ENCODE results near the gene SLC22A16.

Gene SLC22A16

DNA sequence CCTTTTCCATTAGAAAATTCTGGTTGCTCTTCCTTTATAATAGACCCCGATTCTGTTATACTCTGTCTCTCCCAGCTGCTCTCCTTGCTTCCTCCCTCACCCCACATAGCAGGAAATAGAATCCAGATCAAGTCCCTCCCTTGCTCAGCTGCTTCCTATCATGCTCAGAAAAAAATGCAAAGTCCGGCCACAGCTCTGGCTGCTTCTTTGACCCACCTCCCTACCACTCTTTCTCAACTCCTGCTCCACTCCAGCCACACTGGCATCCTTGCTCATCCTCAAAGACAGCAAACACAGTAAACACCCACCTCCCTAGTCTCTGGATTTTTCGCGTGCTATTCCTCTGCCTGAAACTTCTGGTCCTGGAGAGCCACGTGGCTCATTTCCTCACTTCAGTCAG lies 9.1 kb upstream of the SLC22A16 start:
- Histone ChIP-seq H3K9me2 (replicated peaks; ENCODE audit: insufficient read depth, low read length) (no peaks in the 10 kb centered on the region), H2AFZ (ENCODE audit: low read length) (no peak overlapping the region), H3K27ac (ENCODE audit: low read length) (no peak overlapping the region), H3K9me3 (replicated peaks; ENCODE audit: insufficient read depth, low read length) (no peaks in the 10 kb centered on the region), H3K27me3 (replicated peaks; ENCODE audit: insufficient read depth, low read length) (no peaks in the 10 kb centered on the region), H3K4me2 (ENCODE audit: low read depth, low read length) (no peak overlapping the region), H3K9ac (ENCODE audit: low read length) (no peak overlapping the region), H3K4me1 (ENCODE audit: low read length) (no peaks in the 10 kb centered on the region), H3K36me3 (replicated peaks; ENCODE audit: insufficient read depth, low read length) (no peaks in the 10 kb centered on the region), H4K20me1 (ENCODE audit: insufficient read depth, low read length) (no peaks in the 10 kb centered on the region), H3K79me2 (ENCODE audit: low read length) (no peaks in the 10 kb centered on the region), H3F3A (ENCODE audit: insufficient read depth, low read length) (no peaks in the 10 kb centered on the region), H3K4me3 (ENCODE audit: low read length) (no peak overlapping the region)
- DNase-seq = no peak
- no peak for TF ChIP-seq EZH2 (optimal IDR thresholded peaks at IDR 0.05; ENCODE audit: low read depth, low read length)
- TF ChIP-seq, protein P1, sequence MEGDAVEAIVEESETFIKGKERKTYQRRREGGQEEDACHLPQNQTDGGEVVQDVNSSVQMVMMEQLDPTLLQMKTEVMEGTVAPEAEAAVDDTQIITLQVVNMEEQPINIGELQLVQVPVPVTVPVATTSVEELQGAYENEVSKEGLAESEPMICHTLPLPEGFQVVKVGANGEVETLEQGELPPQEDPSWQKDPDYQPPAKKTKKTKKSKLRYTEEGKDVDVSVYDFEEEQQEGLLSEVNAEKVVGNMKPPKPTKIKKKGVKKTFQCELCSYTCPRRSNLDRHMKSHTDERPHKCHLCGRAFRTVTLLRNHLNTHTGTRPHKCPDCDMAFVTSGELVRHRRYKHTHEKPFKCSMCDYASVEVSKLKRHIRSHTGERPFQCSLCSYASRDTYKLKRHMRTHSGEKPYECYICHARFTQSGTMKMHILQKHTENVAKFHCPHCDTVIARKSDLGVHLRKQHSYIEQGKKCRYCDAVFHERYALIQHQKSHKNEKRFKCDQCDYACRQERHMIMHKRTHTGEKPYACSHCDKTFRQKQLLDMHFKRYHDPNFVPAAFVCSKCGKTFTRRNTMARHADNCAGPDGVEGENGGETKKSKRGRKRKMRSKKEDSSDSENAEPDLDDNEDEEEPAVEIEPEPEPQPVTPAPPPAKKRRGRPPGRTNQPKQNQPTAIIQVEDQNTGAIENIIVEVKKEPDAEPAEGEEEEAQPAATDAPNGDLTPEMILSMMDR (IDR thresholded peaks at IDR 0.05; ENCODE audit: low read length) = no peak
- no peak for TF ChIP-seq EZH2phosphoT487 (IDR thresholded peaks at IDR 0.05; ENCODE audit: low read length)

DNA sequence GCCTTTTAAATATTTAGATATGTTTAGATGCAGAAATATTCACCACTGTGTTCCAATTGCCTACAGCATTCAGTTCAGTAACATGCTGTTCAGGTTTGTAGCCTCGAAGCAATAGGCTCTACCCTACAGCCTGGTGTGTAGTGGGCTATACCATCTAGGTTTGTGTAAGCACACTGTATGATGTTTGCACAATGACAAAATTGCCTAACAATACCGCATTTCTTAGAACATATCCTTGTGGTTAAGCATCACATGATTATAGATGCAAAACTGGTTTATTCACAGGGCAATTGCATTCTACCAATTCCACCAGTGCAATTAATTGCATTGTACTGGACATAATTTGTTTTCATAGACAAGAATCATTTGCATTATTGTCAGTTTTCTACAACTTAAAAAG lies 7.9 kb upstream of the SLC22A16 start:
- no peaks in the 10 kb centered on the region for H3K9me2 ChIP-seq (replicated peaks; ENCODE audit: insufficient read depth, low read length)
- no peak overlapping the region for H3K27ac ChIP-seq (ENCODE audit: low read length)
- no peak overlapping the region for H3K4me3 ChIP-seq (ENCODE audit: low read length)
- H3K9me3 ChIP-seq (replicated peaks; ENCODE audit: insufficient read depth, low read length) = no peaks in the 10 kb centered on the region
- no peaks in the 10 kb centered on the region for H3F3A ChIP-seq (ENCODE audit: insufficient read depth, low read length)
- no peak overlapping the region for H2AFZ ChIP-seq (ENCODE audit: low read length)
- no peaks in the 10 kb centered on the region for H3K36me3 ChIP-seq (replicated peaks; ENCODE audit: insufficient read depth, low read length)
- TF ChIP-seq EZH2phosphoT487 (IDR thresholded peaks at IDR 0.05; ENCODE audit: low read length) = no peak
- TF ChIP-seq, protein P1 (IDR thresholded peaks at IDR 0.05; ENCODE audit: low read length) = no peak
- TF ChIP-seq EZH2 (optimal IDR thresholded peaks at IDR 0.05; ENCODE audit: low read depth, low read length) = no peak
- DNase-seq = no peak
- no peak overlapping the region for H3K9ac ChIP-seq (ENCODE audit: low read length)
- no peaks in the 10 kb centered on the region for H3K27me3 ChIP-seq (replicated peaks; ENCODE audit: insufficient read depth, low read length)
- no peaks in the 10 kb centered on the region for H3K79me2 ChIP-seq (ENCODE audit: low read length)
- no peaks in the 10 kb centered on the region for H4K20me1 ChIP-seq (ENCODE audit: insufficient read depth, low read length)
- H3K4me1 ChIP-seq (ENCODE audit: low read length) = no peaks in the 10 kb centered on the region
- no peak overlapping the region for H3K4me2 ChIP-seq (ENCODE audit: low read depth, low read length)

DNA sequence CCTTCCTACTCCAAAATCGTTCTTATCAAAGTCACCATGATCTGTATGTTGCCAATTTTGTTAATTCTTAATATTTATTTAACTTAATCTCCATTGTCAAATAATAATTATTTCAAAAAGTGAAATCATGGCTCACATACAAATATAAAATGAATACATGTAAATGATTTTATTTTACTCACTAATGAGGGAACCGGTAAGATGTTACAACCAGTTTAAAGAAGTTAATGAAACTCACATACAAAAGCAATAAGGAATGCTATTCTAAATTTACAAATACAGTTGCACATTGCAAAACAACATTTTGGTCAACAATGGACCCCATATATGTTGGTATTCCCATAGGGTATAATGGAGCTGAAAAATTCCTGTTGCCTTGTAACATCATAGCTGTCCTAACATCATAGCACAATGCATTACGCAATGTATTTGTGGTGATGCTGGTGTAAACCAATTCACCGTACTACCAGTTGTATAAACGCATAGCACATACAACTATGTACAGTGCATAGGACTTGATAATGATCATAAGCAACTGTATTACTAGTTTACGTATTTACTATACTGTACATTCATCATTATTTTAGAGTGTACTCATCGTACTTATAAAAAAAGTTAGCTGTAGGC lies 6.5 kb upstream of the SLC22A16 start:
- H3K79me2 ChIP-seq (ENCODE audit: low read length) = no peaks in the 10 kb centered on the region
- H3K9me2 ChIP-seq (replicated peaks; ENCODE audit: insufficient read depth, low read length) = no peaks in the 10 kb centered on the region
- H2AFZ ChIP-seq (ENCODE audit: low read length) = no peak overlapping the region
- H4K20me1 ChIP-seq (ENCODE audit: insufficient read depth, low read length) = no peaks in the 10 kb centered on the region
- H3K27ac ChIP-seq (ENCODE audit: low read length) = no peak overlapping the region
- no peaks in the 10 kb centered on the region for H3K4me1 ChIP-seq (ENCODE audit: low read length)
- no peaks in the 10 kb centered on the region for H3K36me3 ChIP-seq (replicated peaks; ENCODE audit: insufficient read depth, low read length)
- no peak for DNase-seq
- no peaks in the 10 kb centered on the region for H3K27me3 ChIP-seq (replicated peaks; ENCODE audit: insufficient read depth, low read length)
- no peaks in the 10 kb centered on the region for H3F3A ChIP-seq (ENCODE audit: insufficient read depth, low read length)
- H3K9me3 ChIP-seq (replicated peaks; ENCODE audit: insufficient read depth, low read length) = no peaks in the 10 kb centered on the region
- no peak overlapping the region for H3K9ac ChIP-seq (ENCODE audit: low read length)
- no peak for TF ChIP-seq EZH2phosphoT487 (IDR thresholded peaks at IDR 0.05; ENCODE audit: low read length)
- TF ChIP-seq, protein P1 (IDR thresholded peaks at IDR 0.05; ENCODE audit: low read length) = no peak
- TF ChIP-seq EZH2 (optimal IDR thresholded peaks at IDR 0.05; ENCODE audit: low read depth, low read length) = no peak
- H3K4me2 ChIP-seq (ENCODE audit: low read depth, low read length) = no peak overlapping the region
- no peak overlapping the region for H3K4me3 ChIP-seq (ENCODE audit: low read length)
